ENCODE data around the gene ATP6V1E1.

ATP6V1E1 gene

GRCh38 chr22:17562906-17563870, 65.4 kb downstream of the ATP6V1E1 start, which contains the start of gene SLC25A18:
Gene SLC25A18 (plus strand): TSS chr22:17563498. CDS start chr22:17579945, 16,447 bp downstream.
- TF ChIP-seq POLR2AphosphoS5 (IDR thresholded peaks at IDR 0.05; ENCODE audit: low read depth, low read length), result no peak
- no peak for TF ChIP-seq FOXP2 (optimal IDR thresholded peaks at IDR 0.05; ENCODE audit: borderline replicate concordance, extremely low read depth, extremely low read length, insufficient read depth)

- TF ChIP-seq REST (IDR thresholded peaks at IDR 0.05; ENCODE audit: insufficient read depth in 1 of 2, low read depth in 2 of 2, low read length in 2 of 2) (no peak), POLR2AphosphoS5 (IDR thresholded peaks at IDR 0.05; ENCODE audit: low read depth, low read length) (no peak), TAF1 (IDR thresholded peaks at IDR 0.05; ENCODE audit: borderline replicate concordance, insufficient read depth, low read length) (no peak), SIN3A (IDR thresholded peaks at IDR 0.05; ENCODE audit: borderline replicate concordance, insufficient read depth, low read length) (no peak), FOXP2 (optimal IDR thresholded peaks at IDR 0.05; ENCODE audit: borderline replicate concordance, extremely low read depth, extremely low read length, insufficient read depth) (no peak)
Observed at GRCh38 chr22:17559188-17559587, 69.4 kb downstream of the ATP6V1E1 start.

GRCh38 chr22:17554814-17555213, 73.7 kb downstream of the ATP6V1E1 start:
- TF ChIP-seq FOXP2 (optimal IDR thresholded peaks at IDR 0.05; ENCODE audit: borderline replicate concordance, extremely low read depth, extremely low read length, insufficient read depth) (no peak), SIN3A (IDR thresholded peaks at IDR 0.05; ENCODE audit: borderline replicate concordance, insufficient read depth, low read length) (no peak), TAF1 (IDR thresholded peaks at IDR 0.05; ENCODE audit: borderline replicate concordance, insufficient read depth, low read length) (no peak), POLR2AphosphoS5 (IDR thresholded peaks at IDR 0.05; ENCODE audit: low read depth, low read length) (no peak), REST (IDR thresholded peaks at IDR 0.05; ENCODE audit: insufficient read depth in 1 of 2, low read depth in 2 of 2, low read length in 2 of 2) (no peak)

GRCh38 chr22:17552737-17553136, 75.8 kb downstream of the ATP6V1E1 start:
- TF ChIP-seq POLR2AphosphoS5 (IDR thresholded peaks at IDR 0.05; ENCODE audit: low read depth, low read length), result no peak
- no peak for TF ChIP-seq SIN3A (IDR thresholded peaks at IDR 0.05; ENCODE audit: borderline replicate concordance, insufficient read depth, low read length)
- TF ChIP-seq TAF1 (IDR thresholded peaks at IDR 0.05; ENCODE audit: borderline replicate concordance, insufficient read depth, low read length), result no peak
- TF ChIP-seq FOXP2 (optimal IDR thresholded peaks at IDR 0.05; ENCODE audit: borderline replicate concordance, extremely low read depth, extremely low read length, insufficient read depth), result no peak
- no peak for TF ChIP-seq REST (IDR thresholded peaks at IDR 0.05; ENCODE audit: insufficient read depth in 1 of 2, low read depth in 2 of 2, low read length in 2 of 2)

- no peak for TF ChIP-seq TAF1 (IDR thresholded peaks at IDR 0.05; ENCODE audit: borderline replicate concordance, insufficient read depth, low read length)
- TF ChIP-seq FOXP2 (optimal IDR thresholded peaks at IDR 0.05; ENCODE audit: borderline replicate concordance, extremely low read depth, extremely low read length, insufficient read depth), result no peak
- TF ChIP-seq SIN3A (IDR thresholded peaks at IDR 0.05; ENCODE audit: borderline replicate concordance, insufficient read depth, low read length), result no peak
- no peak for TF ChIP-seq POLR2AphosphoS5 (IDR thresholded peaks at IDR 0.05; ENCODE audit: low read depth, low read length)
- no peak for TF ChIP-seq REST (IDR thresholded peaks at IDR 0.05; ENCODE audit: insufficient read depth in 1 of 2, low read depth in 2 of 2, low read length in 2 of 2)
Observed at GRCh38 chr22:17549655-17550054, 78.9 kb downstream of the ATP6V1E1 start.
